PC-3 (cell line): ENCODE measurements around the gene CCNY. TPM values are rescaled to one million over a fixed set of nuclear protein-coding genes. Genes with fewer than 3 reads are reported as not detected.

Source experiments
- ATAC-seq: fragments of 200-7000 bp; cut with Tn5 transposase; 2 replicates; pipeline ENCODE4 v1.9.1; 2020; ENCODE audit warnings: mild to moderate bottlenecking, moderate library complexity
- BruUV-seq: library from RNA; stranded (reverse); fragments of 400-500 nt; replicated peaks from 2 replicates; lab custom pipeline; 2021; lab: Mats Ljungman, UMichigan
- CTCF ChIA-PET: fragments of 300-600 bp; sonication (Branson Sonifier 250); formaldehyde crosslinking; loops from one replicate; lab custom pipeline; 2022; ENCODE audit warnings: antibody characterized with exemption; lab: Charles Lee
- POLR2A ChIA-PET: fragments of 300-600 bp; sonication (Branson Sonifier 250); formaldehyde crosslinking; loops from one replicate; lab custom pipeline; 2022; ENCODE audit warnings: antibody characterized with exemption; ENCODE audit not compliant: unreplicated experiment; lab: Charles Lee
- DNase-seq: peaks from one replicate; pipeline ENCODE4 v3.0.0-alpha.2; 2015
- H2AFZ ChIP-seq: fragments of 300-600 bp; sonication (generic); 2 replicates; pipeline ENCODE4 v1.6.0; 2016; ENCODE audit warnings: antibody characterized with exemption, low read length
- H3F3A ChIP-seq: fragments of 300-600 bp; sonication (generic); one replicate; pipeline ENCODE4 v1.6.0; 2017; ENCODE audit warnings: antibody characterized with exemption, low read length, control low read depth, mild to moderate bottlenecking; ENCODE audit not compliant: unreplicated experiment
- H3K27ac ChIP-seq: fragments of 300-600 bp; sonication (generic); 2 replicates; pipeline ENCODE4 v1.5.1; 2016; ENCODE audit warnings: mild to moderate bottlenecking, low read length
- H3K27me3 ChIP-seq: fragments of 300-600 bp; sonication (generic); 2 replicates; pipeline ENCODE4 v1.6.1; 2016; ENCODE audit warnings: low read length, mixed read lengths
- H3K36me3 ChIP-seq: fragments of 300-600 bp; sonication (generic); 2 replicates; pipeline ENCODE4 v1.6.1; 2016; ENCODE audit warnings: low read depth, mixed run types, low read length, mixed read lengths
- H3K4me1 ChIP-seq: fragments of 300-600 bp; sonication (generic); 2 replicates; pipeline ENCODE4 v1.5.1; 2016; ENCODE audit warnings: low read length; ENCODE audit not compliant: insufficient read depth
- H3K4me2 ChIP-seq: fragments of 300-600 bp; sonication (generic); 2 replicates; pipeline ENCODE4 v1.6.0; 2016; ENCODE audit warnings: low read length
- H3K4me3 ChIP-seq: fragments of 300-600 bp; sonication (generic); 2 replicates; pipeline ENCODE4 v1.5.1; 2016; ENCODE audit warnings: mild to moderate bottlenecking, low read length, mixed read lengths
- H3K79me2 ChIP-seq: fragments of 300-600 bp; sonication (generic); 2 replicates; pipeline ENCODE4 v1.6.1; 2017; ENCODE audit warnings: low read length, mixed read lengths
- H3K9ac ChIP-seq: fragments of 300-600 bp; sonication (generic); 2 replicates; pipeline ENCODE4 v1.6.0; 2016; ENCODE audit warnings: mild to moderate bottlenecking, low read length
- H3K9me2 ChIP-seq: fragments of 300-600 bp; sonication (generic); replicated peaks from 2 replicates; pipeline ENCODE4 v1.6.1; 2016; ENCODE audit warnings: mixed run types, low read length, mixed read lengths
- H3K9me3 ChIP-seq: fragments of 300-600 bp; sonication (generic); 2 replicates; pipeline ENCODE4 v1.6.1; 2016; ENCODE audit warnings: low read length, mixed read lengths
- H4K20me1 ChIP-seq: fragments of 300-600 bp; sonication (generic); 2 replicates; pipeline ENCODE4 v1.6.1; 2016; ENCODE audit warnings: low read length, mixed read lengths
- EZH2 ChIP-seq: fragments of 300-600 bp; sonication (generic); IDR thresholded peaks from one replicate; pipeline ENCODE4 v1.6.1; 2017; ENCODE audit warnings: antibody characterized with exemption, mild to moderate bottlenecking, low read length; ENCODE audit not compliant: unreplicated experiment
- EZH2phosphoT487 ChIP-seq: fragments of 300-600 bp; sonication (generic); IDR thresholded peaks from 2 replicates; pipeline ENCODE4 v1.6.1; 2018; ENCODE audit warnings: mild to moderate bottlenecking, antibody characterized with exemption, low read length, borderline replicate concordance
- intact Hi-C: fragments of 100-400 bp; cut with micrococcal nuclease; formaldehyde crosslinking; loops from 2 replicates; pipeline ENCODE4 v1.9.0; 2023
- total RNA-seq: library from RNA; depleted of rRNA; stranded (reverse); fragments of >200 nt; gene quantifications from 2 replicates; pipeline ENCODE4 v1.2.3, GENCODE V29; 2014
- TF ChIP-seq, protein P1 (sequence below): fragments of 300-600 bp; sonication (generic); conservative IDR thresholded peaks from 2 replicates; pipeline ENCODE4 v1.5.1; 2017; ENCODE audit warnings: antibody characterized with exemption, low read depth, mild to moderate bottlenecking, low read length

CCNY gene
- total RNA-seq, 1 experiment from 2014 or later = 146 TPM

- Histone ChIP-seq H4K20me1 (no peaks in the 10 kb centered on the region), H3K4me1 (0 out of 2 replicates have a peak, but pooled peaks cover 2% of the 10 kb centered on the region), H3K9me3 (no peaks in the 10 kb centered on the region), H2AFZ (no peak overlapping the region), H3K79me2 (0 out of 2 replicates have a peak, but pooled peaks cover 5% of the 10 kb centered on the region), H3K36me3 (peaks cover 24% of the 10 kb centered on the region), H3K27me3 (no peaks in the 10 kb centered on the region), H3K27ac (no peak overlapping the region), H3K9ac (no peak overlapping the region), H3K9me2 (no peaks in the 10 kb centered on the region), H3F3A (no peaks in the 10 kb centered on the region), H3K4me2 (no peak overlapping the region), H3K4me3 (no peak overlapping the region)
- intact Hi-C loops = loop anchor here (1.0 to 5.0 kb wide), 8 partner anchors 16 to 1318 kb away; no protein-coding TSS in a partner anchor
- peak; percentile 85 for ATAC-seq
- CTCF ChIA-PET = interaction anchor here (0.6 to 2.3 kb wide), 24 partner anchors 9 to 1318 kb away, joined by 3 to 15 read pairs (median 3); no protein-coding TSS in a partner anchor
- no peak for TF ChIP-seq EZH2phosphoT487
- TF ChIP-seq, protein P1, sequence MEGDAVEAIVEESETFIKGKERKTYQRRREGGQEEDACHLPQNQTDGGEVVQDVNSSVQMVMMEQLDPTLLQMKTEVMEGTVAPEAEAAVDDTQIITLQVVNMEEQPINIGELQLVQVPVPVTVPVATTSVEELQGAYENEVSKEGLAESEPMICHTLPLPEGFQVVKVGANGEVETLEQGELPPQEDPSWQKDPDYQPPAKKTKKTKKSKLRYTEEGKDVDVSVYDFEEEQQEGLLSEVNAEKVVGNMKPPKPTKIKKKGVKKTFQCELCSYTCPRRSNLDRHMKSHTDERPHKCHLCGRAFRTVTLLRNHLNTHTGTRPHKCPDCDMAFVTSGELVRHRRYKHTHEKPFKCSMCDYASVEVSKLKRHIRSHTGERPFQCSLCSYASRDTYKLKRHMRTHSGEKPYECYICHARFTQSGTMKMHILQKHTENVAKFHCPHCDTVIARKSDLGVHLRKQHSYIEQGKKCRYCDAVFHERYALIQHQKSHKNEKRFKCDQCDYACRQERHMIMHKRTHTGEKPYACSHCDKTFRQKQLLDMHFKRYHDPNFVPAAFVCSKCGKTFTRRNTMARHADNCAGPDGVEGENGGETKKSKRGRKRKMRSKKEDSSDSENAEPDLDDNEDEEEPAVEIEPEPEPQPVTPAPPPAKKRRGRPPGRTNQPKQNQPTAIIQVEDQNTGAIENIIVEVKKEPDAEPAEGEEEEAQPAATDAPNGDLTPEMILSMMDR = peak; percentile 100
- peak; percentile 98 for DNase-seq
- POLR2A ChIA-PET = interaction anchor here (0.5 to 0.6 kb wide), 3 partner anchors 10 to 256 kb away, joined by 3 to 4 read pairs (median 4); no protein-coding TSS in a partner anchor
- BruUV-seq = no TSS peak
Measured at GRCh38 chr10:35563261-35563891, 227.1 kb downstream of the CCNY start.

DNA sequence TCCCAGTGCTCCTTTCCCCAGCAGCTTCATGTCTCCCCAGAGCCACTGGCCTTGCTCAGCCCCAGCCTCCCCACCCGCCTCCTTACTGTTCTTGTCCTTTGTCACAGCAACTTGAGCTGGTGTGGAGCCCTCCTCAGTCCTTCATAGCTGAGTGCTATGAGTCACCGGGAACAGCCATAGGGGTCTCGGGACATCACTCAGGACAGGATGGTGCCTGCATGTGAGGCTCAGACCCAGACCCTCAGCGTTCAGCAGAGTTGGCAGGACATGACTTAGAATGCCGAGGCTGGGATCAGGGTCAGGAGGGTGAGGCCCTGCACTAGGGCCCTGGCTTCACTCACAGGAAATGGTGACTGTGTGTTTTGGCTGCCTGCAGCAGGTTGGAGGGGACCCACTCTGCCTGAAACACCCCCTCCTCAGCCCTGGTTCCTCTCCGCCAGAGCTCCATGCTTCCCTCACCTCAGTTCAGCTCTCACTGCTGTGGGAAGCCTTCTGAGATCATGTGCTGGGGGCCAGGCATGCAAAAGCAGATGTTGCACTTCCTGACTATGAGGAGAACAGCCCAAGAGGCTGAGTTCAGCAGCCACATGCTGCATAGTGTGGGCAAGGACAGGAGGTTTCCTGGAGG lies 228.1 kb downstream of the CCNY start:
- no peaks in the 10 kb centered on the region for H3F3A ChIP-seq
- 0 out of 2 replicates have a peak, but pooled peaks cover 2% of the 10 kb centered on the region for H3K4me1 ChIP-seq
- intact Hi-C loops = loop anchor here (5.0 kb wide), 1 partner anchor 142 kb away; no protein-coding TSS in a partner anchor
- H3K27ac ChIP-seq = no peak overlapping the region
- CTCF ChIA-PET = no interaction called here
- H3K9me3 ChIP-seq = no peaks in the 10 kb centered on the region
- POLR2A ChIA-PET = no interaction called here
- BruUV-seq = no TSS peak
- no peak overlapping the region for H3K9ac ChIP-seq
- ATAC-seq = no peak
- H3K4me3 ChIP-seq = no peak overlapping the region
- no peak overlapping the region for H3K4me2 ChIP-seq
- no peaks in the 10 kb centered on the region for H3K27me3 ChIP-seq
- no peak for TF ChIP-seq EZH2
- TF ChIP-seq, protein P1 = no peak
- no peak for TF ChIP-seq EZH2phosphoT487
- no peaks in the 10 kb centered on the region for H4K20me1 ChIP-seq
- H2AFZ ChIP-seq = no peak overlapping the region
- no peaks in the 10 kb centered on the region for H3K9me2 ChIP-seq
- no peak for DNase-seq
- H3K36me3 ChIP-seq = peaks cover 35% of the 10 kb centered on the region
- 0 out of 2 replicates have a peak, but pooled peaks cover 5% of the 10 kb centered on the region for H3K79me2 ChIP-seq
